ENCODE results near the gene ALDH7A1.

The ALDH7A1 gene

DNA sequence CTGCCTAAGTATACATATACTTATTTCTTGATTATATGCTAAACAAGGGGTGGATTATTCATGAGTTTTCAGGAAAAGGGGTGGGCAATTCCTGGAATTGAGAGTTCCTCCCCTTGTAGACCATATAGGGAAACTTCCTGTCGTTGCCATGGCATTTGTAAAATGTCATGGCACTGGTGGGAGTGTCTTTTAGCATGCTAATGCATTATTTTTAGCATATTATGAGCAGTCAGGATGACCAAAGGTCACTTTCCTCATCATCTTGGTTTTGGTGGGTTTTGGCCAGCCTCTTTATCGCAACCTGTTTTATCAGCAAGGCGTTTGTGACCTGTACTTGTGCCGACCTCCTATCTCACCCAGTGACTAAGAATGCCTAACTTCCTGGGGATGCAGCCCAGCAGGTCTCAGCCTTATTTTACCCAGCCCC lies 80.9 kb downstream of the ALDH7A1 start:
- peak overlapping the region in 4 of 21 experiments; percentile 8 to 25 (median 14) for H3K27ac ChIP-seq

DNA sequence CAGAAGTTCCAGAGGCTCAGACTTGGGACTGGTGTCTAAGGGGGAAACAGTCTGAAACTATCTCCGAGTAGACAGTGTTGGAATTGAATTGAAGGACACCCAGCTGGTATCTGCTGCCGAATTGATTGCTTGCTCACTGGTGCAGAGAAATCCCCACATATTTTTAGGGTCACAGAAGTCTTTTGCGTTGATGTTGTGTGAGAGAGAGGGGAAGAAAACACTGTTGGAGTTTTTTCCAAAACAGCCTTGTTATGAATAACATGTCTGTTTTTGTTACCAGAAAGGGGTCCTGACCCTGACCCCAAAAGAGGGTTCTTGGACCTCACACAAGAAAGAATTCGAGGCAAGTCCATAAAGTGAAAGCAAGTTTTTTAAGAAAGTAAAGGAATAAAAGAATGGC lies 81.3 kb downstream of the ALDH7A1 start:
- Histone ChIP-seq H3K27ac (peak overlapping the region in 3 of 21 experiments; percentile 8 to 25 (median 21)), H3K4me3 (no peak overlapping the region)

More for the DNA sequence above, 80.9 kb downstream of the ALDH7A1 start:
- H3K4me3 ChIP-seq: no peak overlapping the region

GRCh38 chr5:126513302-126513701 lies 81.7 kb downstream of the ALDH7A1 start:
- Histone ChIP-seq H3K4me3 (no peak overlapping the region), H3K27ac (peak overlapping the region in 3 of 21 experiments; percentile 8 to 25 (median 21))

DNA sequence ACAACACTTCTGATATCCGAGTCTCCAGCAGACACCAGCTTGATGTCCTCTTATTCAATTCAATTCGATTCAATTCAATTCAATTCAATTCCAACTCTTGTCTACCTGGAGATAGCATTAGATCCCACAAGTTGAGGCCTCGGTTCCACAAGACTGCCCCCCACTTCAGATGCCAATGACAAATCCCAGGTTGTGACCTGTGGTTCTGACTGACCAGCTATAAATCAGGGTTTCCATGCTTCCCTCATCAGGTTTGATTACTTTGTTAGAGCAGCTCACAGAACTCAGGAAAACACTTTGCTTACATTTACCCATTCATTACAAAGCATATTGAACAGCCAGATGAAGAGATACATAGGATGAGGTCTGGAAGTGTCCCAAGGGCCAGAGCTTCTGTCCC lies 82.6 kb downstream of the ALDH7A1 start:
- no peak overlapping the region for H3K4me3 ChIP-seq
- H3K27ac ChIP-seq: no peak overlapping the region

- Histone ChIP-seq H3K4me3 (no peak overlapping the region), H3K27ac (no peak overlapping the region)
Measured at GRCh38 chr5:126511961-126512360, 83.1 kb downstream of the ALDH7A1 start.

- Histone ChIP-seq H3K4me3 (no peak overlapping the region), H3K27ac (peak overlapping the region in 8 of 21 experiments; percentile 8 to 72 (median 47))
Measured at GRCh38 chr5:126509339-126509738, 85.7 kb downstream of the ALDH7A1 start.

DNA sequence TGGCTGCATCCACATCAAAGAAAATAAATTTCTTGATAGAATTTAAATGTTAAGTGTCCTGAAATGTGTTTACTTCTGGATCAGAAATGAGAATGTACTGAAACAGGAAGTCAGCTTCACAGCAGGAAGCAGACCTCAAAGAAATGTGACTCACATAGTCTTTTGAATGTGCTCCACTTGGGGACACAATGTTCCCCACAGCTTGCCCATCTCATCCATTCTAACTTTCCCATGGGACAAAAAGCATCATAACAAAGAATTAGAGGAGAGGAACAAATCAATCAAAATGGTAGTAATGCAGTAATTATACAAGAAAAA lies 86.1 kb downstream of the ALDH7A1 start:
- H3K27ac ChIP-seq: peak overlapping the region in 9 of 21 experiments; percentile 8 to 75 (median 46)

DNA sequence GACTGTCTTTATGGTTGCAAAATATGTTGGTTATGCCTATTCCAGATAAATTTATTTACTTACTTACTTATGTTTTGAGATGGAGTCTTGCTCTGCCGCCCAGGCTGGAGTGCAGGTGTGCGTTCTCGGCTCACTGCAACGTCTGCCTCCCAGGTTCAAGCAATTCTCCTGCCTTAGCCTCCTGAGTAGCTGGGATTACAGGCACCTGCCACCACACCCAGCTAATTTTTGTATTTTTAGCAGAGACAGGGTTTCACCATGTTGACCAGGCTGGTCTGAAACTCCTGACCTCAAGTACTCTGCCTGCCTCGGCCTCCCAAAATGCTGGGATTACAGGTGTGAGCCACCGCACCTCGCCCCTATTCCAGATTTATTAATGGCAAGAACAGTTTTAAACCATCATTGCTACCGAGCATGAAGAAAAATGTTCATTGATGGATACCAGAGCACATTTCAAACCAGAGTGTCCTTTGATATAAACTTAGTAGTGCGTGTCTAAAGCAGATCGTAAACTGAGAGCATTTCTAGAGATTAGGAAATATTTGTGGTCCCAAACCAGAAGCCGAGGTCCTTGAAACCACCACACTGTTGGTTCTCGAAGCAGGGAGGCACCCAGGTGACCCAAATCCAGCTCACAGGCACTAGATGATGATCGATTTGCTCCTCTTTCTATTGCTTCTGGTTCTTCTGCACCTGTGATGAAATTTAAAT lies 86.6 kb downstream of the ALDH7A1 start:
- Histone ChIP-seq H3K4me3 (no peak overlapping the region), H3K27ac (peak overlapping the region in 9 of 21 experiments; percentile 8 to 75 (median 46))

More for the DNA sequence above, 86.1 kb downstream of the ALDH7A1 start:
- H3K4me3 ChIP-seq: no peak overlapping the region

- H3K27ac ChIP-seq: no peak overlapping the region
Measured at GRCh38 chr5:126506079-126506478, 88.9 kb downstream of the ALDH7A1 start.

DNA sequence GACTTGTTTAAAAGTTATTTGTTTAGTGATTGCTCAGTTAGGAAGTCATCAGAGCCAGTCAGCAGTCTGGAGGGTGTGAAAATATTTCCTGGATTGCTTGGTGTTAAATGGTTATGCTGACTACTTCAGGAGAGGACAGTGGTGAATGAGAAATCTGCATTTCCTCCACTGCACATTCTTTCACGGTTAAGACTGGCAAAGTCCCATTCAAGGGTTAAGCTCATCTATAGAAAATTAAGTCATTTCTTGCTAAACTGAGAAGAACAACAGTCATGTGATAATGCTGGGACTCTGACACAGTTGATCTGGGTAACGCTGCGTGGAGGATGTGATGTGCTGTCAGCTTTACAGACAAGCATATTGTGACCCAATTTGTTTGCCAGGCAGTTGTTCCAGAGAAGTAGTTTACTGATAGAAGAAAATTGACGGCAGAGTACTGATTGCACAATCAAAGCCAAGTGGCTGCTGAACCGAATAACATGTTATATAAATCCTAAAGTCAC lies 91.4 kb downstream of the ALDH7A1 start:
- peak overlapping the region in 5 of 21 experiments; percentile 14 to 67 (median 45) for H3K27ac ChIP-seq
- H3K4me3 ChIP-seq: no peak overlapping the region

More at GRCh38 chr5:126506079-126506478, 88.9 kb downstream of the ALDH7A1 start:
- H3K4me3 ChIP-seq: no peak overlapping the region

- H3K4me3 ChIP-seq: no peak overlapping the region
- H3K27ac ChIP-seq: no peak overlapping the region
Measured at GRCh38 chr5:126501448-126501847, 93.6 kb downstream of the ALDH7A1 start.

- Histone ChIP-seq H3K27ac (no peak overlapping the region), H3K4me3 (no peak overlapping the region)
Measured at GRCh38 chr5:126499853-126500342, 95.1 kb downstream of the ALDH7A1 start.

- H3K27ac ChIP-seq: no peak overlapping the region
Measured at GRCh38 chr5:126499278-126499677, 95.7 kb downstream of the ALDH7A1 start.

DNA sequence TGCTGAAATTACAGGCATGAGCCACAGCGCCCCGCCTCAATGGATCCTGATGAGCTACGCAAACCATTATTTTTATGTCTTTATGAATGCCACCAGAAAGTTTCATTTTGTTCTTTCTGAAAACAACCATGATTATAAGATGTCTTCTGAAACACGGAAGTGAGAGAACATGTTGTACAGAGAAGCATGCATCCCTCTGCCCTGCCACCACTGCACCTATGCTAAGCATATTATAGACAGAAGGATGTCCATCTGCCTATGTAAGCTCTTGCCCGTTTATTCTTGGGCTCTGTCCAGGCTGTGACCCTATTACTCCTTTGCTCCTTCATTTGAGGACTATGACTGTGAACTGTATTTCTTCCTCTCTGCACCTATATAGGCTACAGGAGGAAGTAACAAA lies 97.5 kb downstream of the ALDH7A1 start:
- no peak overlapping the region for H3K4me3 ChIP-seq
- no peak overlapping the region for H3K27ac ChIP-seq

More at GRCh38 chr5:126499278-126499677, 95.7 kb downstream of the ALDH7A1 start:
- H3K4me3 ChIP-seq: no peak overlapping the region

GRCh38 chr5:126494393-126494792 lies 100.6 kb downstream of the ALDH7A1 start:
- Histone ChIP-seq H3K27ac (no peak overlapping the region), H3K4me3 (no peak overlapping the region)

DNA sequence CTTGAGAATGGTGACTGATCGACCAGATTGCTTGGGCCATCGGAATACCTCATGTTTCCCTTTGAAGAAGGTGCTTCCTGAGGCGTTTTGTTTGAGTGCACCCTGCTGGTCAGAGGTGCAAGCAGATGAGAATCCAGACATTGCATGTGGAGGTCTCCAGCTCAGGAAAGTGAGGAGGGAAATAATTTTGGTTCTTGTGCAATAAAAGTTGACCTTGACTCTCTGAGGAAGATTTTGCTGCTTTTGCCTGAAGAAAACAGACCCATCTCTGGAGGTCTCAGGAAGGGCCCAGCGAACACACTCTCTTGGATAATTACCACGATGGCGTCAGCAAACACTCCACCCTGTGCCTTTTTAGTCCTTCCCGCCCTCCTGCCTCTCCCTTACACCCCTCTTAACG lies 102.1 kb downstream of the ALDH7A1 start:
- Histone ChIP-seq H3K4me3 (no peak overlapping the region), H3K27ac (no peak overlapping the region)

- Histone ChIP-seq H3K27ac (peak overlapping the region in 14 of 21 experiments; percentile 1 to 71 (median 50)), H3K4me3 (no peak overlapping the region)
Measured at GRCh38 chr5:126490167-126490940, 104.7 kb downstream of the ALDH7A1 start.

DNA sequence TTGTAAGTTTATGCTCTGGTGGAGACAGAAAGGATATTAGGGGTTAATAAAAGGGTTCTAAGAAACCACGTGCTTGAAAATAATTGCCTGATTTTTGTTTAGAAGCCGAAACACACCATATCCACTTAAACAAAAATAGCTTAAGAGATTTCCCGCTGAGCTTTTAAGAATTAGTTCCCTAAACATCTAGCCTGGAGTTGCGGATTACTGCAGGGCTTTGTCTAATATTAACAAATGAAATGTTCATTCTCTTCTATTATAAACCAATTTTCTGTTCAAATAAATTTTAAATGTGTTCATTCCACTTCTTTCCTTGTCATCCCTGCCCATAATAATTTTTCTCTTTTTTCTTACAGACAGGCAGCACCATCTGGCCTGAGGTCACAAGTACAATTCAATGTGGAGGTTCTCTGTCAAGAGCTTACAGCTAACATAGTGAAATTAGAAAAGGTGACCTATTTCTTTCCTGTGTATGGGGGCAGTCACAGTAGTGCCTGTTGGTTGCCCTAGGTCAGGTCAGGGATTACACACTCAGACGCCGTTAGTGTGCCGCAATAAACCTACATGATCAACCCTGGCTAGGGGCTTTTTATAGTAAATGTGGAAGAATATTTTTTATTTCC lies 106.5 kb downstream of the ALDH7A1 start:
- H3K27ac ChIP-seq: peak overlapping the region in 7 of 21 experiments; percentile 1 to 66 (median 37)

DNA sequence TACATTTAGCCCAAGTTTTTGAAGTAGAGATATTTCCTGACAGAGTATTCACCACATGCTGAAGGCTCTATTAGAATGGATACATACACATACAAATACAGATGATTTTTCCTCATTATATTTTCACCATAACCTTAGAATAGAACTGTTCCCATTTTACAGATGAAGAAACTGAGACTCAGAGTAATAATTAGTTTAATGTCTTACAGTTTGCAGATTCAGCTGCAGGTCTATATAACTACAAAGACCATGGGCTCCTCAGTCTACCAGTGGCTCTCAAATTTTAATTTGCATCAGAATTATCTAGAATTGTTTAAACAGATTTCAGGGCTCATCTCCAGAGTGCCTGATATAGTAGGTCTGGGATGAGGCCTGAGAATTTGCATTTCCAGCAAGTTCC lies 107.4 kb downstream of the ALDH7A1 start:
- peak overlapping the region in 2 of 21 experiments; percentile 27 to 37 for H3K27ac ChIP-seq
- H3K4me3 ChIP-seq: no peak overlapping the region

More for the DNA sequence above, 106.5 kb downstream of the ALDH7A1 start:
- no peak overlapping the region for H3K4me3 ChIP-seq

GRCh38 chr5:126486332-126486731 lies 108.7 kb downstream of the ALDH7A1 start:
- Histone ChIP-seq H3K27ac (peak overlapping the region in 1 of 21 experiments; percentile 60), H3K4me3 (no peak overlapping the region)

Measured in skin epidermis (tissue), 12 donors.